K562 (cell line): ENCODE data around the gene ARHGEF10L. TPM values are rescaled to one million over a fixed set of nuclear protein-coding genes. Genes with fewer than 3 reads are reported as not detected.

ENCODE experiments used
- CHD1 ChIP-seq: fragments of 200-600 bp; sonication (generic); IDR thresholded peaks from one replicate; pipeline ENCODE4 v1.6.1; 2012; ENCODE audit warnings: mild to moderate bottlenecking, moderate library complexity, low read length, inconsistent platforms
- CTCF ChIP-seq, 3 experiments: IDR thresholded peaks in 2 of 3; conservative IDR thresholded peaks in 1 of 3; 2 replicates each; pipeline ENCODE4 v1.5.1; 2011 to 2012; ENCODE audit warnings: low read length in 3 of 3, mild to moderate bottlenecking in 3 of 3, control low read depth in 2 of 3, improper control_type of control experiment in 1 of 3, inconsistent platforms in 1 of 3, low read depth in 1 of 3, mixed read lengths in 1 of 3, moderate library complexity in 1 of 3; ENCODE audit not compliant: insufficient read depth in 2 of 3
- E2F5 ChIP-seq: sonication (generic); formaldehyde crosslinking; IDR thresholded peaks from 2 replicates; pipeline ENCODE4 v1.8.0; 2022; ENCODE audit warnings: mild to moderate bottlenecking, missing genetic modification reagents
- E2F6 ChIP-seq, 2 experiments: IDR thresholded peaks; 2 replicates each; pipeline ENCODE4 v1.6.1; 2011; ENCODE audit warnings: borderline replicate concordance in 1 of 2, control low read depth in 1 of 2, low read depth in 1 of 2, low read length in 1 of 2, mild to moderate bottlenecking in 1 of 2, mixed read lengths in 1 of 2, moderate library complexity in 1 of 2; ENCODE audit not compliant: insufficient read depth in 1 of 2, insufficient read length in 1 of 2, poor library complexity in 1 of 2, severe bottlenecking in 1 of 2; ENCODE audit errors: extremely low read depth in 1 of 2
- LEF1 ChIP-seq: fragments of 450-650 bp; IDR thresholded peaks from 2 replicates; pipeline ENCODE4 v1.6.1; 2016; ENCODE audit warnings: mild to moderate bottlenecking
- ZC3H4 ChIP-seq: sonication (generic); formaldehyde crosslinking; IDR thresholded peaks from 2 replicates; pipeline ENCODE4 v1.9.0; 2021; ENCODE audit warnings: missing genetic modification reagents, borderline replicate concordance
- ZNF280A ChIP-seq: fragments of 450-650 bp; IDR thresholded peaks from 2 replicates; pipeline ENCODE4 v1.6.1; 2018; ENCODE audit warnings: mild to moderate bottlenecking, low read depth; ENCODE audit not compliant: partially characterized antibody
- ZNF398 ChIP-seq: fragments of 250-450 bp; sonication (Bioruptor Pico); IDR thresholded peaks from 2 replicates; pipeline ENCODE4 v1.8.0; 2021; ENCODE audit warnings: moderate library complexity, mild to moderate bottlenecking, inconsistent platforms
- polyA plus RNA-seq, 8 experiments: library from polyadenylated mRNA; depleted of rRNA in 4 of 8; stranded (reverse) in 5 of 8; unstranded in 3 of 8; fragments of >200 nt; fragmentation: Nextera tagmentation in 2 of 8; fragmentation: Illumina TruSeq in 1 of 8; extraction: Ambion mirVana in 2 of 8; extraction: Trizol in 1 of 8; gene quantifications; 2 replicates each; pipeline versions ENCODE4 v1.2.1 to v1.2.3, GENCODE V29; 2011 to 2014; ENCODE audit warnings: inconsistent platforms in 1 of 8, missing spikeins in 1 of 8
- total RNA-seq, 7 experiments: library from RNA; depleted of rRNA in 6 of 7; stranded (reverse); fragments of >200 nt in 6 of 7; fragmentation: Illumina TruSeq in 2 of 7; extraction: Trizol in 2 of 7; gene quantifications; 2 replicates each; pipeline versions ENCODE4 v1.2.1 to v1.2.3, GENCODE V29; 2011 to 2021; ENCODE audit warnings: low replicate concordance in 1 of 7

ARHGEF10L gene
- total and polyA plus RNA-seq, 9 of the 15 experiments (the other 6 are each of a cell fraction or from before 2014, with no cell fraction given) = 0.09 to 0.13 TPM; not detected in 7

GRCh38 chr1:17646444-17647280, 107.2 kb downstream of the ARHGEF10L start (continued):
- TF ChIP-seq ZNF398 (CRISPR knock-in tag) (no peak), LEF1 (no peak), E2F5 (CRISPR knock-in tag) (no peak), ZNF280A (no peak), CHD1 (no peak), ZC3H4 (no peak), CTCF (IDR thresholded peaks at IDR 0.05 in 2 of 3, conservative IDR thresholded peaks at IDR 0.05 in 1 of 3; ENCODE audit: insufficient read depth in 2 of 3, low read depth in 1 of 3, low read length in 3 of 3) (peak; percentile 15 to 32 (median 24); a peak in 2 of 6 replicates), E2F6 (IDR thresholded peaks at IDR 0.05; ENCODE audit: borderline replicate concordance in 1 of 2, extremely low read depth in 1 of 2, insufficient read depth in 1 of 2, insufficient read length in 1 of 2, low read depth in 1 of 2, low read length in 1 of 2, poor library complexity in 1 of 2, severe bottlenecking in 1 of 2) (peak in 1 of 2 experiments; percentile 63)
